C4-2B (cell line): ENCODE results near the gene RNF180.

Source experiments
- CTCF ChIP-seq: fragments of 450-650 bp; conservative IDR thresholded peaks from 2 replicates; pipeline ENCODE4 v1.5.1; 2017; ENCODE audit warnings: mild to moderate bottlenecking
- ZFX ChIP-seq: fragments of 450-650 bp; IDR thresholded peaks from 2 replicates; pipeline ENCODE4 v1.6.1; 2017

DNA sequence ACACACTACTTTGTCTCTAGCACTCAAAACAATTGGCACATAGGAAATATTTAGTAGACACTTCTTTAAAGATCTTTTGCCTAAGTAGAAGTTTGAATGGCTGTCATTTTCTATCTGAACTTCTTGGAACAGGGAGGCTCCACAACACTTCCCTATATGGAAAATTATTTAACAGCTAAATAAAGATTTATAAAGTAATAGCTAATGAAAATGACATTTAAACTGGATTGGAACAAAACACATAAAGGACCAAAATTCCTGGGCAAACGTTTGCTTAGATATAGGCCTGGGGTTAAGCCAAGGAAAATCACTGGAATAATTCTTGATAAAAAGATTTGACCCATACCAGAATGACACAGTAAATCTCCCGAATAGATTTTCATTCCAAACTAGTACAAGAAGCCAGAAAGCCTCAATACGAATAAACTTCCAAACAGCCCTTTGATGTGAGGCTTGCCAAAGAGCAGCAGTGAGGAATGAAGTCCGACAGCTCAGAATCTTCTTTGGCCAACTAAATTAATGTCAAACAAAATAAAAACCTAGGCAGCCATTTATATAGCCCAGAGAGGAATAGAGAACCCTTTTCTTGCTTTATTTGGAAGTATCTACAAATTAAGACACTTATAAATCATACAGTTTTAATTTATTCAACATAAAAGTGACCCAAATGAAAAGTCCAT, 20.3 kb upstream of the RNF180 start:
- TF ChIP-seq CTCF, result no peak
- no peak for TF ChIP-seq ZFX
